DOHH2 (cell line): ENCODE data around the gene SRGAP3.

ENCODE experiments used
- CTCF ChIP-seq: fragments of 200-600 bp; sonication (generic); IDR thresholded peaks from one replicate; pipeline ENCODE4 v1.5.1; 2014; ENCODE audit warnings: antibody characterized with exemption, mild to moderate bottlenecking, low read depth, low read length; ENCODE audit not compliant: poor library complexity, severe bottlenecking
- EZH2phosphoT487 ChIP-seq: fragments of 200-600 bp; sonication (generic); IDR thresholded peaks from 2 replicates; pipeline ENCODE4 v1.6.1; 2017; ENCODE audit warnings: borderline replicate concordance, mild to moderate bottlenecking, antibody characterized with exemption, low read length, moderate library complexity, mixed read lengths

- TF ChIP-seq CTCF, result no peak
- no peak for TF ChIP-seq EZH2phosphoT487
Observed at GRCh38 chr3:8997151-8997550, 252.3 kb downstream of the SRGAP3 start.
